Hematopoietic multipotent progenitor cell treated with erythropoietin and hydrocortisone succinate and interleukin-3 and kit ligand, for 15 days (in vitro differentiated cells): Measurements from ENCODE around the gene CYP27B1.

Experiments used
- DNase-seq: peaks from one replicate; pipeline ENCODE4 v3.0.0-alpha.2; 2015; ENCODE audit warnings: low spot score

The CYP27B1 gene, protein sequence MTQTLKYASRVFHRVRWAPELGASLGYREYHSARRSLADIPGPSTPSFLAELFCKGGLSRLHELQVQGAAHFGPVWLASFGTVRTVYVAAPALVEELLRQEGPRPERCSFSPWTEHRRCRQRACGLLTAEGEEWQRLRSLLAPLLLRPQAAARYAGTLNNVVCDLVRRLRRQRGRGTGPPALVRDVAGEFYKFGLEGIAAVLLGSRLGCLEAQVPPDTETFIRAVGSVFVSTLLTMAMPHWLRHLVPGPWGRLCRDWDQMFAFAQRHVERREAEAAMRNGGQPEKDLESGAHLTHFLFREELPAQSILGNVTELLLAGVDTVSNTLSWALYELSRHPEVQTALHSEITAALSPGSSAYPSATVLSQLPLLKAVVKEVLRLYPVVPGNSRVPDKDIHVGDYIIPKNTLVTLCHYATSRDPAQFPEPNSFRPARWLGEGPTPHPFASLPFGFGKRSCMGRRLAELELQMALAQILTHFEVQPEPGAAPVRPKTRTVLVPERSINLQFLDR

DNA sequence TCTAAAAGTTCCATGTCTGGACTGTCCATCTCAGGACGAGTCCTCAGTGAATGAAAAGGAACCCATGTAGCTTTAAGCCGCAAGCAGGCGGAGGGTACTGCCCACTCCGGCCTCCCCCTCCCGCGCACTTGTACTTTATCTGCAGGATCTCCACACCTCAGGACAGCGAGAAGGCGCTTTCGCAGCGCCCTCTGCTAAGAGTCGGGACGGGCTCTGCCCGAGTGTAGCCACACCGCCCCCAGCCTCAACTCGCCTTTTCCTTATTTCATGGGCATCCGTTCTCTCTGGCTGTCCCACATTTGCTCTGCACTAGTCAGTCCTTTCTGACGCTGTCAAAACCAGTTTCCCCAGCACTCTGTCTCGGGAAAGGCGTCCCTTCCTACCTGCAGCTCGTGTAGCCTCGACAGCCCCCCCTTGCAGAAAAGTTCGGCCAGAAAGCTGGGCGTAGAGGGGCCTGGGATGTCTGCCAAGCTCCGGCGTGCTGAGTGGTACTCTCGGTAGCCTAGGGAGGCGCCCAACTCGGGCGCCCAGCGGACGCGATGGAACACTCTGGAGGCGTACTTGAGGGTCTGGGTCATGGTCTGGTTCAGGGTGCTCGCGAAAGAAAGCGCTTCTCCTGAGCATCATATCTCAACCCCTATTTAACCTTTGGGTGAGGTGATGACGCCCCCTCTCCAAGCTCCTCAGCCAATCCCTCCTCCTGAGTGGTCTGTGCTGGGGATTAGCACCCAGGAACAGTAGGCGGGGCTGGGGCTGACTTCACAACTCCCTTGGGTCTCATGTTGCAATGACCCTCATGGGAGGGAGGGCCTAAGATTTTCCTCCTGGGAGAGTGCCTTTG, at the start of gene CYP27B1:
Gene CYP27B1 (minus strand): TSS at position 615 of the 841 bp plus-strand sequence. CDS start 37 bp downstream, at position 578.
- DNase-seq: no peak

DNA sequence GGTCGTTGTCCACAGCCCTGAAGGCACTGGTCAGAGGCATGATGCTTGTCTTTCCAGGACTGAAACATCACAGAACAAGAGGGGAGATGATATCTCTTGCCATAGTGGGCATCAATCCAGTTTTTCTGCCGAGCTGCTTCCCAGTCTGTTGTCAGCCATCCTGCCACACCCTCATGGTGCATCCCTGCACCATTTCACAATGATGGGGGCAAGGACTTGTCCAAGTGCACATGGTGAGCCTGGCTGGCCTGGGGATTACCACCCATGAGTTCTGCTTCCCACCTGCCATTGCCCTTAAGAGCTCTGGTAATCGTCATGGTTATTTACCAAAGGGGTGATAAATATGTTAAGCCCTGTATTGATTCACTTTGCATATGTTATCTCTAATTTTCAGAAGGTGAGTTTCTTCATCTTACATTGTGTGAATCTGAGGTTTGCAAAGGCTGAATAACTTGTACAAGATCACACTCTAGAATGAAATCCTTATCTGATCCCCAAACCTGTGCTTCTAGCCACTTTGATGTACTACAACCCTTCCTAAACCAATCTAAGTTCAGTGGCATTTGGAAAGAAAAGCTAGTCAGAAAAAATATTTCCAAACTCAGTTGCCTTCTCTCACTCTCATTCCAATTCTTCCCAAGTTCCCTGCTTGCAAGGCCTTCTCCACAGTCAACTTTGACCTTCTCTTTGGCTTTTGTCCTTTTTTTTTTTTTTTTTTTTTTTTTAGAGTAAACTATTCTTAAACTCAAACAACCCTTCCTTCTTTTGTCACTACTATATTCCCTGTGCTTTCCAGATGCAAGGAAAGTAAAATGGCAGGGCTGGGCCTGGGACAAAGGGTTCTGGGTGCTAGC, 49.4 kb upstream of the CYP27B1 start:
- no peak for DNase-seq

DNA sequence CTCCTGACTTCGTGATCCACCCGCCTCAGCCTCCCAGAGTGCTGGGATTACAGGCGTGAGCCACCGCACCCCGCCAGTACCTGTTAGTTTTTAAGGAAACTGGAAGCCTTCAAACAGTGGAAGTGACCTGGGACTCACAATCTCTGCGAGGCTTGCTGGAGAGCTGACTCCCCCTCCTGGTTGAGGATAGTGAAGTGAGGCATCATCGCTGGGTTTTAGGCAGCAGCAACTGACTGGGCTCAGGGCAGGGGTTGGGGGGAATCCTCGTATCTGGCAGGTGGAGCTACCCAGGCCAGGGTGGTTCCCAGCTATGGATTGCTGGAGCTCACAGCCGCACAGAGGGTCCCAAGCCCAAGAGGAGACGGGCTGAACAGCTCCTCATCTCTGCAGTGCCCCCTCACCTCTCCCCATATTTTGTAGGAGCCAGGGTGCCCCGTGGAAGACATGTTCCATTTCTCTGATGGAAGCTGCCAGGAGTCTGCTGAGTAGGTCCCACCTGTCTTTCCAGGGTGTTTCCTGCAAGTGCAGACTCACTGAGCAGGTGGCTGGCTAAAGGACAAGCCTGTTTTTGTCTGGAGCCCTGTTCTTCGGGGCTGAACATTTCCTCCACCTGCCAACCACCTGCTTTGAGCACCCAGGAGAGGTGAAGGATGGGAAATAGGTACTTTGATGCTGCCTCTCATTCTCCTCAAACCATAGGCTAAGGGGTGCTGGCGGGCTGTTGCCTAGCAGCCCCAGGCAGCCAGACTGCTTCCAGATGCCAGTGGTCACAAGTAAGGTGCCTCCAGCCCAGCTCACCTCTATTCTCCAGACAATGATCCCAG, 48.5 kb upstream of the CYP27B1 start:
- DNase-seq: no peak

DNA sequence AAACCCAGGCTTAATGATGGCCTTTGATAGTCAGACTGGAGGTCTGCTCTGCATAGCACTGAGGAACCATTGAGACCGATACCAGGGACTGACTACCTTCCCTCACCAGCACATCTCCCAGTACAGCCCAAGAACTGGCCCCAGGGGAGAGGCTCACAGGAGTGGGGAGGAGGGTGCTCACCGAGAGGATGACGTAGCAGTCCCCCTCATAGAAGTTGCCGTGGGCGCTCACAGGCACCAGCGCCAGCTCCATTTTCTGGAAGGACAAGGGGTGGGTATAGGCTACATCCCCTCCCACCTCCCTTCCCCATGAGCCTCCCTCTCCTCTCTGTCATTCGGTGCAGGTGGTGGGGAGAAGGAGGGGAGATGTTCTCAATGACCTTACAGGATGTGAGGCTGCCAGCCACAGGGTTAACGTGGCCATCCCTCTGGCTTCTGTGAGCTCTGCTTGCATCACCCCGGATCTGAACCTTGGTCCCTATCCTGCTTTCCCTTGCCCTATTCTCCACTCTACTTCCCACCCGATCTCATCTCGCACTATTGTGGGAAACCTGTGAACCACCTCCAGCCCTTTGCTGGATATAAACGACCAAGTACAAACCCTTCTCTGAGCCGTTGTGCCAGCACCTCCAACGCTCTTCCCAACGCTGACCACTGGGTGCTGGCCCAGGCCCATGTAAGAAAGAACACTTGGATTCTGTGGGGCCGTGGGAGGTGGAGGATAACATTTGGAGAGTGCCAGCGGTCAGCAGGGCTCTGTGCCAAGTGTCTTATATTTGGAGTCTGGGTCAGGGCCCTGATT, 47.3 kb upstream of the CYP27B1 start:
- DNase-seq: no peak

DNA sequence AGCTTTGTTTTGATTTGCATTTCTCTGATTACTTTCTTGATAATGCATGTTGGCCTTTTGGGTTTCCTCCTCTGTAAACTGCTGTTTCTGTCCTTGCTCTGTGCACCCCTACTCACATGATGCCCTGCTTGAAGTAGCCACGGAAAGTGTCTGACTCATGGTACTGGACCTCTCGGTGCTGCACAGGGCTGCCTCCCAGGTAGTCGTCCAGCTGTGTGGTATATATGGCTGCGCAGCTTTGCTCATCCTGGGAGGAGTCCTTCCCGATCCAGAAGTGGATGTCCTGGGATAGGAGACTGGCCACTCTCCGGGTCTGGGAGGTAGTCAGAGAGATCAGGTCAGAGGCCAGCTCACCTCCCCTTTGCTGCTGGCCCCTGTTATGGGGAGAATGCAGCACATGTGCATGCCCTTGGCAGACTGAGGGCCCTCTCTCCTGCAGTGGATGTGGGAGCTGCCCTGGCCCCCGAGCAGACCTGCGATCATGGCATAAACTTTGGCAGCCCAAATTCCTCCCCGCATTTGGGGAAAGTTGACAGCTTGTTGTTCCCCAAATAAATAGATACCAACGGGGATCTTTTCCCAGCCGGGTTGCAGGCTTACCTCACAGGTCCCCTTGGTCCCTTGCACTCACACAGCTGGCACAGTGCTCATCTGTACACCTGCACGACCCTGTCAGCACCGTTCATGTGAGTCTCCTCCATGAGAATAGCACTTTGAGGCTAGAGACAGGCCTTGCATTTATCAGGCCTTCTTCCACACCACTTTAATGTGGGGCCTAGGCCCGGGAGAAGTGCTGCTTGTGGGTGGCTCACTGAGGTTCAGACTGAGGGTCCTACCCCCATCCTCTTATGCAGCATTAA, 46.5 kb upstream of the CYP27B1 start:
- DNase-seq: no peak

DNA sequence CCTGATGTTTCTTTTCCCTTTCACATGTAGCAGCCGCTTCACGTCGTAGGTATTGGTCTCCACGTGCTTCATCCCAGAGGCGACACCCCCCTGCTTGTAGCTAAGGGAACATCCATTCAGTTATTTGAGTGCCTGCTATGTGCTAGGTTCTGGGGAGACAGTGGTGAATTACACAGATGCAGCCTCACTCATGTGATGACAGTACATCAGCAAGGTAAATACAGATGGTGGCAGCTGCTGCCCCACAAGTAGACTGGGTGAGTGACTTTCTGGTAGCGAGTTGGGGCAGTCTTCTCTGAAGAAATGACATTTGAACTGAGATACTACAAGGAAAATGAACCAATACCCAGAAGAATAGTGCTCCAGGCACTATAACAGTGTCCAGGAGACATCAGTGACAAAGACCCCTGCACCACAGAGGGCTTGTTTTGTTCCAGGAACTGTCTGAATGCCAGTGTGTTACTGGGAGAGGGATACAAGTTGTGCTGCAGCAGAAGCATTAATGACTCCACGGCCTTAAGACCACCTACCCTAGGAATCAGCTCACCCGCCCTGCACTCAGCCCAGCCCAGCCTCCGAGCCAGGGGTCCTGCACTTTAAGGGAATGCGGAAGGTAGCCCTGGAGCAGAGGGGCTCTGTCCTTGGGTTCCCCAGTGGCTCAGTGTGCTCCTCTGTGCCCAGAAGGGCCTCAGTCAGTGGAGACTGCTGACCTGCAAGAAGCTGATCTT, 44.3 kb upstream of the CYP27B1 start:
- DNase-seq: no peak

DNA sequence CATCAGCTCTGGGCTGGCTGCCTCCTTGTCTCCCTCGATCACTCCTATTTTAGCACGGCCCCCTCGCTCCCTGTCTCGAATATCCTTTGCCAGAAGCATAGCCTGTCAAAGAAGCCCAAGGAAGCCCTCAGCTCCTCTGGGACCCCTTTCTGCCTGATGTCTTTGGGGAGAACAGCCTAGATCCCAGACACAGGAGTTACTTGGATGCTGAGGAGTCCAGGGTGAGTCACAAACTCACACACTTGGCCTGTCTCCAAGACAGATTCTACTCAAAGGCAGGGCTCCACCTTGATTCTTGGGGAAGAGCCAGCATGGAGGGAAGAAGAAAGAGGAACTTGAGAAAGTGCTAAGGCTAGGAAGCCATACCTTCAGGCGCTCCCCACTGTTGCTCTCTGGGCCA, 43.6 kb upstream of the CYP27B1 start:
- DNase-seq: peak; percentile 19

DNA sequence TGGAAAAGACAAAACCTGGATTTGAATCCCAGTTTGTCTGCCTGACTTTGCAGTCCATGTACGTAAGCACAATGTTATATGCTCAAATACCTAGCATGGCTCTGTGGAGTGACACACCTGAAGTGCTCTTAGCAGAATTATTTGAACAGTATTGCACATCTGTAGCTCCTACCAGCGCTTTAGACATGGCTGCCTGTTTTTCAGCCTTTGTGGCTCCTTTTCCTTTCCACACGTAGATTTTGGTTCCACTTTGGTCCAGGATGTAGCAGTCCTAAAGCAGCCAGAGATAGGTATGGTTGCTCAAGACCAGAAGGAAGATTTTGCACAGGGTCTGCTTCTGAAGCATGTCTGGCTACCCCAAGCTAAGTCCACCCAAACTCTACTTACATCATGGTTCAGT, 42.5 kb upstream of the CYP27B1 start:
- DNase-seq: no peak

DNA sequence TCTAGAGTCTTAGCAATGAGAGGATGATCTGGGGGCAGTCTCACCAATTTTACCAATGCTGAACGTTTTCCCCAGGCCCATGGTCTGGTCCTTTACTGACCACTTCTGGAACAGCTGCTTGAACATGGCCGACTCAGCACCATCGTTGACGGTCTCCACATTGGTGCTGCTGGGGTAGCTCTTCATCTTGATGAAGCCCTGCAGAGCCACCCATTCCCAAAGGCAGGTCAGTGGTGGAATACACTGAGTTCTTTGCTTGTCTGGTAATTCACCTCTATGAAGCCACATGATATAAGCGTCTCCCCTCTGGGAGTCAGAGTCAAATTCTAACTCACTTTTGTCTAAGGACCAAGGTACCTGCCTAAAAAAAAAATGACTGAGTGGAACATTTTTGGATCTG, 41.5 kb upstream of the CYP27B1 start:
- no peak for DNase-seq

DNA sequence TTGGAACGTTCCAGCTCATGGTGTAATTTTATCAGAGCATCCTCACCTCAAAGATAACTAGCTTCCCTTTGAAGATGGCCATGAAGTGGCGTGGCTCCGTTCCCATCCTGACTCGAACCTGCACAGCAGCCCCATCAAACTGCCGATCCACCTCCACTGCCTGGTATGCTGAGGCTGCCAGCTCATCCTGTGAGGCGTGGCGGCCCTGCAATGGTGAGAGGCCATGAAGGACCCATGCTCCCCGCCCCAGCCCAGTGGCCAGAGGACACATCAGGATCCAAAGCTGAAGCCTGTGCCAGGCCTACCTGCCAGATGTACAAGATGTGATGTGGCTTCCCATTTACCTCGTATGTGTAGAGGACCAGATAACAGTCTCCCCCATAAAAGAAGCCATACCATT, 40.4 kb upstream of the CYP27B1 start:
- DNase-seq: no peak

DNA sequence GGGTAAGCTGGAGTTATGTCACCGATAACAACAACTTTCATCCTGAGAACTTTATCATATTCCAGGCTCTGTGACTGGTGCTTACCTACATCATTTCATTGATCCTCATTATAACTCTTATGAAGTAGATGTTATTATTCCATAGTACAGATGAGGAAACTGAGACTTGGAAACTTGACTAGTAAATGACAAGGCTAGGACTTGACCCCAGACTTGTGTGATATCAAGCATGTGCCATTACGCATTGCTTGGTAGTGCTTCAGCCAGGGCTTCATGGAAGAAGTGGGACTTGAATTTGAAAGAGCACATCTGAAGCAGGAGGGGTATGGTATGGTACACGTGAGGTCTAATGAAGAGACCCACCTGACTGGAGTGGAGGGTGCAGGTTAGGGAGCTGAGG, 39.8 kb upstream of the CYP27B1 start:
- DNase-seq: no peak

DNA sequence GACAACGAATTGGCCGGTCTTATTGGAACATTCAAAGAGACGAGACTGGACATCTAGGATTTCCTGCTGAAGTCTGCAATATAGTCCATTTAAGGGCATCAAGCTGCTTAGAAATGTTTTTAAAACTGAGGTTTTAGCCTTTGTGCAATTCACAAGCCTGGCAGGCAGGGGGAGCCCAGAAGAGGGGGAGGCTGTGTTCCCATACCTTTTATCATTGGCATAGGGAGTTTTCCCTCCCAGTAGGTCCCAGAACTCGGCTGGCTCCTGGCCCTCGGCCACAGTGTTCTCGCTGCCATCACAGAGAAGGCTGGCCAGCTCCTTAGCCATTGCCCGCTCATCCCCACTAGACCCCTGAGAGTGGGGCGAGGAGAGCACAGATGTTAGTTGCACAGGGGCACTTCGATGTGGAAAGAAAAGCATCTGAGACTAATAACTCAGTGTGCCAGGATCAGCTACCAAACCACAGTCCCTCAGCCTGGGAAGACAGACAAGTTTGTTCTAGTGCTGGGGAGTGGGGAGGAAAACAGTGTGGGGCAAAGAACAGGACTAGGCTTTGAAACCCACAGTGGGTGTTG, 36.5 kb upstream of the CYP27B1 start:
- DNase-seq: peak; percentile 16

DNA sequence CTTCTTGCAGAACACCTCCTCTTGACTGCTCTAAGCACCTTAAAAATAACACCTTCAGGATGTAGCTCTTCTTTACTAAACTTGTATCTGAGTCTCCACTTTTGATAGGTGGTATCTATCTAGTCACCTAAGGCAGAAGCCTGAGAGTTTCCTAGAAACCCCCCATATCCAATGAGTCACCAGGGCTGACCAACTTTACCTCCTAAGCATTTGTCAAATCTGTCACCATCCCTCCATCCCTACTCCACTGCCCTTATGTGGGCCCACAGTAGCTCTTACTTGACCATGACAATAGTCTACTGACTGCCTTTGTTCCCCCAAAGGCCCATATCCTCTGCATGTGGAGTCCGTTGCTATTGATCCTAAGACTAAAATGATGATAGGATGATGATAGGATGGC, 35.7 kb upstream of the CYP27B1 start:
- no peak for DNase-seq

DNA sequence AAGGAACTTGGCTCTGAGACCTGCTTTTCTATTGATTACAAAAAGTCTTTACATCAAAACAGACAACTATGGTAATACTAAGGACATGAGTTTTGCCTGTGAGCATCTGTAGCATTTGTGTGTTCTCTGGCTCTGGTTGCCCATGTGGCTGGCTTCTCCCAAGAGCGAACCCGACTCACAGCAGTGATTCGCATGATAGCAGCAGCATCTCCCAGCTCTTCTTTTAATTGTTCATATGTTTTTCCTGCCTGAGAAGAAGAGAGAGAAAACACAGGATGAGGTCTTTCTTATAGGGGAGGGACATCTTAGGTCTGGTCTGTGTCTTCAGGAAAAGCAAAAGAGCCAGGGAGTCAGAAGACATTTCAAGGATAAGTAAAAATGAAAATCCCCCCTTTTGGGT, 34.1 kb upstream of the CYP27B1 start:
- DNase-seq: no peak

DNA sequence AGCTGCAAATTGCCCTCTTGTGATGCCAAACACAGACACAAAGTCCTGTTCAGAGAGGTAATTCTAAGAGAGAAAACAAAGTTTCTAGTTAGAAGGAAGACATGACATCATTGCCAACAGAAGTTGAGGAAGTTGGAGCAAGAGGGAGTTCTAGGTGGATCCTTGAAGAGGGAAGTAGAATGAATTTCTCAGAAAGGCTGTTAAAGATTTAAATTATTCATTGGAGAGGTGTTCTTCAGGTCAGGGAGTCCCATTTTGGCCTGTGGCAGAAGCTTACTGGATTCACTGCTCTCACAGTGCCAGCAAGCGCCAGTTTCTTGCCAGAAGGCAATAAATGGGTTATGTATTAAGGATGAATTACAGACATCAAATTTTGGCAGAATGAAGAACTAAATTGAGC, 31.1 kb upstream of the CYP27B1 start:
- DNase-seq: no peak

DNA sequence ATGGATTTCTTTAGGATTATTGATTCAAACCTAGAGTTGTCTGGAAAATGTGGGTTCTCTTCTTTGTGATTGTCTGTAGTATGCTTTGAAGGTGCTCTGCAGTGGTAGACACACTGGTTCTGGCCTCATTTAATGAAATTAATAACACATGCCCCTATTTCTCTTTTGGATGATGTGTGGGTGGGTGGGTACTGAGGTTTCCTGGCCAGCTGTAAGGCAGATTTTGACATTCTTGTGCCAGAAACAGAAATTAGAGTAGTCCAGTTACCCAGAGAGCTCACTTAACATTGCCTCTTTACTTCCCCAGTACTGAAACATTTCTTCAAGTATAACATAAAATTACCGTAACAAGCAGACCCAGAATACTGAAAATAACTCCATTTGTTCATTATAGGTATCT, 30.1 kb upstream of the CYP27B1 start:
- DNase-seq: no peak

DNA sequence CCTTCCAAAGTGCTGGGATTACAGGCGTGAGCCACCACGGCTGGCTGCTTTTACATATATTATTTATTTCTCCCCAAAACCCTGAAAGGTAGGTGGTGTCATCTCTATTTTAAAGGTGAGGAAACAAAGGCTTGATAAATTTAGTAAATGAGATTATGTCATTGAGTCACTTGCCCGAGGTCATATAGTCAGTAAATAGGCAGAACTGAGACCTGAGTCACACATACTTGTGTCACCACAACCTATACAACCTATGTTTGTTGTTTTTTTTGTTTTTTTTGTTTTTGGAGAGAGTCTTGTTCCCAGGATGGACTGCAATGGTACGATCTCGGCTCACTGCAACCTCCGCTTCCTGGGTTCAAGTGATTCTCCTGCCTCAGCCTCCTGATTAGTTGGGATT, 28.5 kb upstream of the CYP27B1 start:
- no peak for DNase-seq

DNA sequence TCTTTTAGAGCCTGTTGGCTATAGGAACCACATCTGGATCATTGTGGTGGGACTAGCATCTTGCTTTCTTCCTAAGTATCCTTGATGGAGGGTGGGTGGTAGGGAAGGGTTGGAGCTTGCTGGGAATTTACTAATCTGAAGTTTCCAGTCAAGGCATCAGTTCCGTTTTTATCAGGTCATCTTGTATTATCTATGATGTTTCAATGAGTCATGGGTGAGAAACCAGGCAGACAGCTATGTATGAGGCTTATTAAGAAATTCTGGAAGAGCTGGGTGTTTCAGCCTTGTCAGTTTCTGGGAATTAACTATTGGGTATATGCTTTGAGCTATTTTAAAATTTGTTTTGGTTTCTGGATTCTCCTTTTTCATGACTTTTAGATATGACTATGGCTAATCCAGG, 27.0 kb upstream of the CYP27B1 start:
- no peak for DNase-seq
